H9 (cell line): ENCODE data around the gene SMR3A. TPM values are rescaled to one million over a fixed set of nuclear protein-coding genes. Genes with fewer than 3 reads are reported as not detected.

ENCODE experiments used
- DNase-seq: peaks from one replicate; pipeline ENCODE4 v3.0.0-alpha.2; 2017
- H2AFZ ChIP-seq: one replicate; pipeline ENCODE4 v1.6.1; 2013; ENCODE audit warnings: mild to moderate bottlenecking, low read length, control low read depth, moderate library complexity
- H2AK5ac ChIP-seq: 2 replicates; pipeline ENCODE4 v1.6.1; 2013; ENCODE audit warnings: low read length, control low read depth, mixed read lengths; ENCODE audit not compliant: insufficient read length
- H2BK120ac ChIP-seq: one replicate; pipeline ENCODE4 v1.6.1; 2013; ENCODE audit warnings: low read depth, mild to moderate bottlenecking, low read length, control low read depth, inconsistent platforms; ENCODE audit not compliant: poor library complexity, severe bottlenecking
- H2BK12ac ChIP-seq: 2 replicates; pipeline ENCODE4 v1.6.1; 2013; ENCODE audit warnings: low read length, control low read depth, mixed read lengths, low read depth; ENCODE audit not compliant: insufficient read length
- H2BK15ac ChIP-seq: 2 replicates; pipeline ENCODE4 v1.6.1; 2013; ENCODE audit warnings: low read depth, low read length, control low read depth
- H2BK20ac ChIP-seq: one replicate; pipeline ENCODE4 v1.6.1; 2013; ENCODE audit warnings: low read depth, mild to moderate bottlenecking, low read length, control low read depth, inconsistent platforms; ENCODE audit not compliant: poor library complexity, severe bottlenecking
- H2BK5ac ChIP-seq: 2 replicates; pipeline ENCODE4 v1.6.1; 2013; ENCODE audit warnings: low read length, control low read depth, mixed read lengths; ENCODE audit not compliant: insufficient read length
- H3K14ac ChIP-seq: 2 replicates; pipeline ENCODE4 v1.6.1; 2013; ENCODE audit warnings: low read length, control low read depth; ENCODE audit not compliant: insufficient read depth
- H3K18ac ChIP-seq: 2 replicates; pipeline ENCODE4 v1.6.1; 2013; ENCODE audit warnings: low read depth, mild to moderate bottlenecking, mixed read lengths, low read length, control low read depth; ENCODE audit not compliant: insufficient read length
- H3K23ac ChIP-seq: 2 replicates; pipeline ENCODE4 v1.6.1; 2013; ENCODE audit warnings: low read length, control low read depth, mixed read lengths, low read depth; ENCODE audit not compliant: insufficient read length
- H3K23me2 ChIP-seq: 2 replicates; pipeline ENCODE4 v1.6.1; 2013; ENCODE audit warnings: low read depth, mild to moderate bottlenecking, mixed read lengths, low read length, control low read depth; ENCODE audit not compliant: insufficient read length, poor library complexity, severe bottlenecking
- H3K27ac ChIP-seq: 2 replicates; pipeline ENCODE4 v1.5.1; 2013; ENCODE audit warnings: low read length, control low read depth, mixed read lengths, low read depth; ENCODE audit not compliant: insufficient read length
- H3K27me3 ChIP-seq: 2 replicates; pipeline ENCODE4 v1.6.1; 2013; ENCODE audit warnings: low read length, control low read depth, inconsistent platforms; ENCODE audit not compliant: insufficient read depth
- H3K4ac ChIP-seq: 2 replicates; pipeline ENCODE4 v1.6.1; 2013; ENCODE audit warnings: low read depth, mild to moderate bottlenecking, control low read depth, inconsistent platforms, low read length, moderate library complexity
- H3K4me1 ChIP-seq: 2 replicates; pipeline ENCODE4 v1.6.1; 2013; ENCODE audit warnings: low read length, control low read depth, inconsistent platforms; ENCODE audit not compliant: insufficient read depth
- H3K4me2 ChIP-seq: 2 replicates; pipeline ENCODE4 v1.6.1; 2013; ENCODE audit warnings: low read length, control low read depth, mixed read lengths; ENCODE audit not compliant: insufficient read length, insufficient read depth
- H3K56ac ChIP-seq: 2 replicates; pipeline ENCODE4 v1.6.1; 2013; ENCODE audit warnings: low read depth, mild to moderate bottlenecking, mixed read lengths, low read length, control low read depth; ENCODE audit not compliant: insufficient read length
- H3K79me1 ChIP-seq: 2 replicates; pipeline ENCODE4 v1.6.1; 2013; ENCODE audit warnings: low read depth, mild to moderate bottlenecking, moderate library complexity, low read length, control low read depth, inconsistent platforms; ENCODE audit not compliant: insufficient read depth, poor library complexity, severe bottlenecking
- H3K79me2 ChIP-seq: 2 replicates; pipeline ENCODE4 v1.6.1; 2013; ENCODE audit warnings: low read length, control low read depth, inconsistent platforms; ENCODE audit not compliant: insufficient read depth
- H3K9ac ChIP-seq: 2 replicates; pipeline ENCODE4 v1.6.1; 2013; ENCODE audit warnings: low read length, control low read depth, mixed read lengths; ENCODE audit not compliant: insufficient read length; ENCODE audit errors: extremely low read depth
- H3K9me3 ChIP-seq: one replicate; pipeline ENCODE4 v1.6.1; 2013; ENCODE audit warnings: low read depth, low read length, inconsistent platforms; ENCODE audit not compliant: control insufficient read depth
- H3T11ph ChIP-seq: one replicate; pipeline ENCODE4 v1.6.1; 2013; ENCODE audit warnings: mild to moderate bottlenecking, low read length, control low read depth, inconsistent platforms
- H4K20me1 ChIP-seq: one replicate; pipeline ENCODE4 v1.6.1; 2013; ENCODE audit not compliant: control insufficient read depth, insufficient read length, insufficient read depth
- H4K5ac ChIP-seq: 2 replicates; pipeline ENCODE4 v1.6.1; 2013; ENCODE audit warnings: low read depth, mild to moderate bottlenecking, mixed read lengths, low read length, control low read depth; ENCODE audit not compliant: insufficient read length
- H4K8ac ChIP-seq: replicated peaks from 2 replicates; pipeline ENCODE4 v1.6.1; 2013; ENCODE audit warnings: low read length, control low read depth, mixed read lengths, low read depth; ENCODE audit not compliant: insufficient read length
- H4K91ac ChIP-seq: 2 replicates; pipeline ENCODE4 v1.6.1; 2013; ENCODE audit warnings: low read depth, mild to moderate bottlenecking, moderate library complexity, mixed read lengths, low read length, control low read depth; ENCODE audit not compliant: insufficient read length
- H3K27ac Mint-ChIP-seq, 3 experiments: 2 replicates in 2 of 3; 3 replicates in 1 of 3; pipeline ENCODE4 v1.8.0; 2020 to 2021; ENCODE audit warnings: mixed read lengths in 3 of 3, mild to moderate bottlenecking in 1 of 3, moderate library complexity in 1 of 3
- H3K27me3 Mint-ChIP-seq: 2 replicates; pipeline ENCODE4 v1.8.0; 2021; ENCODE audit warnings: low read depth, mild to moderate bottlenecking, moderate library complexity, mixed read lengths
- H3K36me3 Mint-ChIP-seq, 3 experiments: 2 replicates in 2 of 3; 3 replicates in 1 of 3; pipeline ENCODE4 v1.8.0; 2020 to 2021; ENCODE audit warnings: low read depth in 3 of 3, mixed read lengths in 3 of 3; ENCODE audit not compliant: insufficient read depth in 1 of 3
- H3K4me1 Mint-ChIP-seq, 2 experiments: 2 replicates each; pipeline ENCODE4 v1.8.0; 2020; ENCODE audit warnings: mixed read lengths in 2 of 2
- H3K4me3 Mint-ChIP-seq, 2 experiments: 2 replicates in 1 of 2; 3 replicates in 1 of 2; pipeline ENCODE4 v1.8.0; 2020 to 2021; ENCODE audit warnings: mild to moderate bottlenecking in 2 of 2, mixed read lengths in 2 of 2, moderate library complexity in 1 of 2
- H3K9me3 Mint-ChIP-seq, 2 experiments: 2 replicates in 1 of 2; 3 replicates in 1 of 2; pipeline ENCODE4 v1.8.0; 2020; ENCODE audit warnings: mild to moderate bottlenecking in 2 of 2, mixed read lengths in 2 of 2, moderate library complexity in 1 of 2
- CTCF ChIP-seq: fragments of 200-600 bp; sonication (generic); conservative IDR thresholded peaks from 3 replicates; pipeline ENCODE4 v1.8.0; 2021; ENCODE audit warnings: antibody characterized with exemption, mild to moderate bottlenecking
- WGBS: extraction: QIAGEN DNeasy Blood & Tissue Kit; methylation state at CpG from one replicate; pipeline ENCODE4 v1.1.7; 2013; ENCODE audit warnings: missing lambda C conversion rate, low lambda C conversion rate, mixed read lengths; ENCODE audit not compliant: insufficient read length; ENCODE audit errors: extremely low coverage; 5-methylcytosine and 5-hydroxymethylcytosine counted together
- total RNA-seq: library from RNA; stranded (reverse); gene quantifications from 2 replicates; pipeline ENCODE4 v1.2.1, GENCODE V29; 2021

Gene SMR3A
- total RNA-seq, 1 experiment from 2014 or later: not detected

GRCh38 chr4:70405765-70406164, 45.2 kb downstream of the SMR3A start:
- no peak overlapping the region for H3K27ac Mint-ChIP-seq
- Histone ChIP-seq H3K23ac (no peak overlapping the region), H3K4me2 (no peak overlapping the region), H3K79me1 (no peaks in the 10 kb centered on the region), H2AK5ac (no peak overlapping the region), H2AFZ (no peak overlapping the region), H3K27ac (no peak overlapping the region), H3K23me2 (no peaks in the 10 kb centered on the region), H3K56ac (no peak overlapping the region), H3K9me3 (no peaks in the 10 kb centered on the region), H2BK120ac (no peak overlapping the region), H3K27me3 (no peaks in the 10 kb centered on the region), H2BK5ac (no peak overlapping the region), H4K20me1 (no peaks in the 10 kb centered on the region), H3K18ac (no peak overlapping the region), H2BK12ac (no peak overlapping the region), H4K8ac (no peak overlapping the region), H3T11ph (no peak overlapping the region), H2BK20ac (no peak overlapping the region), H4K5ac (no peak overlapping the region), H3K79me2 (no peaks in the 10 kb centered on the region; the same call in 1 of the 2 replicates), H3K14ac (no peak overlapping the region), H4K91ac (no peak overlapping the region), H2BK15ac (no peak overlapping the region), H3K4ac (no peak overlapping the region), H3K4me1 (no peaks in the 10 kb centered on the region), H3K9ac (no peak overlapping the region)
- WGBS: no CpG with 5 or more reads among the region's 6 CpGs
- H3K9me3 Mint-ChIP-seq: peaks cover 0 to 2% of the 10 kb centered on the region in 2 experiments; a peak in 1 of 5 replicates
- no peaks in the 10 kb centered on the region for H3K36me3 Mint-ChIP-seq
- no peak overlapping the region for H3K4me3 Mint-ChIP-seq
- no peak for TF ChIP-seq CTCF
- no peak for DNase-seq
- no peaks in the 10 kb centered on the region for H3K27me3 Mint-ChIP-seq
- H3K4me1 Mint-ChIP-seq: no peaks in the 10 kb centered on the region

Other genes with a start within 250 kb of the SMR3A start
- not detected in 2 replicates for gene PRR27, start 206.5 kb upstream of the SMR3A start, total RNA-seq
- not detected in 2 replicates for gene ODAM, start 165.0 kb upstream of the SMR3A start, total RNA-seq
- gene FDCSP, start 134.6 kb upstream of the SMR3A start, total RNA-seq: not detected in 2 replicates
- not detected in 2 replicates for gene CSN3, start 118.2 kb upstream of the SMR3A start, total RNA-seq
- gene CABS1, start 25.8 kb upstream of the SMR3A start, total RNA-seq: 0.15 TPM in 1 of 2 replicates, not detected in the other
- gene SMR3B, start 22.4 kb downstream of the SMR3A start, total RNA-seq: not detected in 2 replicates
- not detected in 2 replicates for gene OPRPN, start 37.2 kb downstream of the SMR3A start, total RNA-seq
- gene MUC7, start 111.4 kb downstream of the SMR3A start, total RNA-seq: not detected in 2 replicates
- gene AMTN, start 157.8 kb downstream of the SMR3A start, total RNA-seq: not detected in 2 replicates
- not detected in 2 replicates for gene AMBN, start 231.5 kb downstream of the SMR3A start, total RNA-seq